ENCODE data around the gene ZBTB44. TPM values are rescaled to one million over a fixed set of nuclear protein-coding genes. Genes with fewer than 3 reads are reported as not detected.
"Not testable (repeated sequence)": the region's sequence is repeated elsewhere in the genome, so short reads cannot be mapped to it uniquely, and the experiment has no call there.

ZBTB44 gene
- total RNA-seq, 2 donors from 2014 or later = 47.7 to 48.1 TPM

- Mint-ChIP-seq H3K27me3 (no peaks in the 10 kb centered on the region), H3K4me1 (peaks cover 12% of the 10 kb centered on the region), H3K36me3 (ENCODE audit: low read depth) (peaks cover 13% of the 10 kb centered on the region), H3K27ac (no peak overlapping the region), H3K4me3 (no peak overlapping the region)
- ATAC-seq = no peak
- no peaks in the 10 kb centered on the region for H3K9me3 ChIP-seq (ENCODE audit: control insufficient read depth, low read length, poor library complexity, severe bottlenecking)
- DNase-seq = no peak
Measured at GRCh38 chr11:130260742-130261141, 54.0 kb downstream of the ZBTB44 start.

GRCh38 chr11:130260080-130260627 lies 54.6 kb downstream of the ZBTB44 start:
- no peaks in the 10 kb centered on the region for H3K27me3 Mint-ChIP-seq
- H3K4me3 Mint-ChIP-seq = no peak overlapping the region
- no peaks in the 10 kb centered on the region for H3K9me3 ChIP-seq (ENCODE audit: control insufficient read depth, low read length, poor library complexity, severe bottlenecking)
- H3K27ac Mint-ChIP-seq = no peak overlapping the region
- ATAC-seq = no peak
- DNase-seq = no peak
- peaks cover 13% of the 10 kb centered on the region for H3K36me3 Mint-ChIP-seq (ENCODE audit: low read depth)
- H3K4me1 Mint-ChIP-seq = peaks cover 12% of the 10 kb centered on the region

- not testable (repeated sequence) for H3K4me3 Mint-ChIP-seq; H3K27ac Mint-ChIP-seq; H3K9me3 ChIP-seq (ENCODE audit: control insufficient read depth, low read length, poor library complexity, severe bottlenecking); H3K36me3 Mint-ChIP-seq (ENCODE audit: low read depth); DNase-seq; ATAC-seq; H3K27me3 Mint-ChIP-seq
- peaks cover 14% of the 10 kb centered on the region for H3K4me1 Mint-ChIP-seq
Measured at GRCh38 chr11:130251763-130252162, 63.0 kb downstream of the ZBTB44 start.

- H3K4me3 Mint-ChIP-seq; ATAC-seq; H3K27me3 Mint-ChIP-seq; DNase-seq; H3K9me3 ChIP-seq (ENCODE audit: control insufficient read depth, low read length, poor library complexity, severe bottlenecking); H3K36me3 Mint-ChIP-seq (ENCODE audit: low read depth); H3K27ac Mint-ChIP-seq: not testable (repeated sequence)
- H3K4me1 Mint-ChIP-seq = peaks cover 16% of the 10 kb centered on the region
Measured at GRCh38 chr11:130249929-130250328, 64.8 kb downstream of the ZBTB44 start.

- ATAC-seq = no peak
- no peak for DNase-seq
- H3K4me1 Mint-ChIP-seq = peaks cover 17% of the 10 kb centered on the region
- no peak overlapping the region for H3K4me3 Mint-ChIP-seq
- no peak overlapping the region for H3K27ac Mint-ChIP-seq
- no peaks in the 10 kb centered on the region for H3K9me3 ChIP-seq (ENCODE audit: control insufficient read depth, low read length, poor library complexity, severe bottlenecking)
- H3K27me3 Mint-ChIP-seq = no peaks in the 10 kb centered on the region
- no peaks in the 10 kb centered on the region for H3K36me3 Mint-ChIP-seq (ENCODE audit: low read depth)
Measured at GRCh38 chr11:130249371-130249770, 65.3 kb downstream of the ZBTB44 start.

GRCh38 chr11:130247319-130247718 lies 67.4 kb downstream of the ZBTB44 start:
- no peak overlapping the region for H3K4me3 Mint-ChIP-seq
- peak overlapping the region; percentile 54 for H3K27ac Mint-ChIP-seq
- no peaks in the 10 kb centered on the region for H3K9me3 ChIP-seq (ENCODE audit: control insufficient read depth, low read length, poor library complexity, severe bottlenecking)
- no peaks in the 10 kb centered on the region for H3K27me3 Mint-ChIP-seq
- no peaks in the 10 kb centered on the region for H3K36me3 Mint-ChIP-seq (ENCODE audit: low read depth)
- DNase-seq = no peak
- peaks cover 28% of the 10 kb centered on the region for H3K4me1 Mint-ChIP-seq
- ATAC-seq = no peak

- peaks cover 32% of the 10 kb centered on the region for H3K4me1 Mint-ChIP-seq
- ATAC-seq (no peak), DNase-seq (no peak)
- no peaks in the 10 kb centered on the region for H3K36me3 Mint-ChIP-seq (ENCODE audit: low read depth)
- H3K9me3 ChIP-seq (ENCODE audit: control insufficient read depth, low read length, poor library complexity, severe bottlenecking) = no peaks in the 10 kb centered on the region
- H3K27ac Mint-ChIP-seq = peak overlapping the region; percentile 54
- H3K27me3 Mint-ChIP-seq = no peaks in the 10 kb centered on the region
- no peak overlapping the region for H3K4me3 Mint-ChIP-seq
Measured at GRCh38 chr11:130246738-130247137, 68.0 kb downstream of the ZBTB44 start.

- Mint-ChIP-seq H3K36me3 (ENCODE audit: low read depth) (no peaks in the 10 kb centered on the region), H3K4me3 (no peak overlapping the region), H3K4me1 (peaks cover 34% of the 10 kb centered on the region), H3K27ac (no peak overlapping the region), H3K27me3 (no peaks in the 10 kb centered on the region)
- ATAC-seq = no peak
- no peak for DNase-seq
- no peaks in the 10 kb centered on the region for H3K9me3 ChIP-seq (ENCODE audit: control insufficient read depth, low read length, poor library complexity, severe bottlenecking)
Measured at GRCh38 chr11:130246270-130246669, 68.4 kb downstream of the ZBTB44 start.

GRCh38 chr11:130245375-130245774 lies 69.3 kb downstream of the ZBTB44 start:
- H3K27me3 Mint-ChIP-seq; H3K4me3 Mint-ChIP-seq; H3K27ac Mint-ChIP-seq; ATAC-seq; DNase-seq; H3K9me3 ChIP-seq (ENCODE audit: control insufficient read depth, low read length, poor library complexity, severe bottlenecking); H3K36me3 Mint-ChIP-seq (ENCODE audit: low read depth): not testable (repeated sequence)
- peaks cover 34% of the 10 kb centered on the region for H3K4me1 Mint-ChIP-seq

GRCh38 chr11:130244848-130245247 lies 69.9 kb downstream of the ZBTB44 start:
- Mint-ChIP-seq H3K4me3 (no peak overlapping the region), H3K4me1 (peaks cover 34% of the 10 kb centered on the region), H3K36me3 (ENCODE audit: low read depth) (no peaks in the 10 kb centered on the region), H3K27me3 (no peaks in the 10 kb centered on the region), H3K27ac (no peak overlapping the region)
- no peak for ATAC-seq
- DNase-seq = no peak
- H3K9me3 ChIP-seq (ENCODE audit: control insufficient read depth, low read length, poor library complexity, severe bottlenecking) = no peaks in the 10 kb centered on the region

GRCh38 chr11:130243816-130244215 lies 70.9 kb downstream of the ZBTB44 start:
- H3K9me3 ChIP-seq (ENCODE audit: control insufficient read depth, low read length, poor library complexity, severe bottlenecking) = no peaks in the 10 kb centered on the region
- Mint-ChIP-seq H3K36me3 (ENCODE audit: low read depth) (peaks cover 8% of the 10 kb centered on the region), H3K4me1 (peaks cover 37% of the 10 kb centered on the region), H3K27me3 (no peaks in the 10 kb centered on the region), H3K27ac (peak overlapping the region; percentile 85), H3K4me3 (no peak overlapping the region)
- no peak for DNase-seq
- ATAC-seq = no peak

GRCh38 chr11:130241713-130242112 lies 73.0 kb downstream of the ZBTB44 start:
- no peaks in the 10 kb centered on the region for H3K9me3 ChIP-seq (ENCODE audit: control insufficient read depth, low read length, poor library complexity, severe bottlenecking)
- Mint-ChIP-seq H3K27ac (peak overlapping the region; percentile 68), H3K36me3 (ENCODE audit: low read depth) (peaks cover 11% of the 10 kb centered on the region), H3K4me1 (peaks cover 29% of the 10 kb centered on the region), H3K4me3 (no peak overlapping the region), H3K27me3 (no peaks in the 10 kb centered on the region)
- DNase-seq (no peak), ATAC-seq (no peak)

- H3K27ac Mint-ChIP-seq = no peak overlapping the region
- no peaks in the 10 kb centered on the region for H3K27me3 Mint-ChIP-seq
- no peak for ATAC-seq
- H3K4me1 Mint-ChIP-seq = peaks cover 13% of the 10 kb centered on the region
- no peaks in the 10 kb centered on the region for H3K9me3 ChIP-seq (ENCODE audit: control insufficient read depth, low read length, poor library complexity, severe bottlenecking)
- no peak overlapping the region for H3K4me3 Mint-ChIP-seq
- DNase-seq = no peak
- H3K36me3 Mint-ChIP-seq (ENCODE audit: low read depth) = peaks cover 13% of the 10 kb centered on the region
Measured at GRCh38 chr11:130237282-130238006, 77.3 kb downstream of the ZBTB44 start.

GRCh38 chr11:130234315-130234714 lies 80.4 kb downstream of the ZBTB44 start:
- DNase-seq (no peak), ATAC-seq (no peak)
- H3K4me1 Mint-ChIP-seq = peaks cover 4% of the 10 kb centered on the region
- no peak overlapping the region for H3K4me3 Mint-ChIP-seq
- H3K27me3 Mint-ChIP-seq = no peaks in the 10 kb centered on the region
- H3K27ac Mint-ChIP-seq = no peak overlapping the region
- peaks cover 10% of the 10 kb centered on the region for H3K36me3 Mint-ChIP-seq (ENCODE audit: low read depth)
- no peaks in the 10 kb centered on the region for H3K9me3 ChIP-seq (ENCODE audit: control insufficient read depth, low read length, poor library complexity, severe bottlenecking)

All from T-helper 17 cell (primary cell).